ENCODE measurements around the gene IL1RAPL2. TPM values are rescaled to one million over a fixed set of nuclear protein-coding genes. Genes with fewer than 3 reads are reported as not detected.
"Not testable (repeated sequence)": the region's sequence is repeated elsewhere in the genome, so short reads cannot be mapped to it uniquely, and the experiment has no call there.

IL1RAPL2 gene
- total RNA-seq, 1 donor from 2014 or later, result not detected

DNA sequence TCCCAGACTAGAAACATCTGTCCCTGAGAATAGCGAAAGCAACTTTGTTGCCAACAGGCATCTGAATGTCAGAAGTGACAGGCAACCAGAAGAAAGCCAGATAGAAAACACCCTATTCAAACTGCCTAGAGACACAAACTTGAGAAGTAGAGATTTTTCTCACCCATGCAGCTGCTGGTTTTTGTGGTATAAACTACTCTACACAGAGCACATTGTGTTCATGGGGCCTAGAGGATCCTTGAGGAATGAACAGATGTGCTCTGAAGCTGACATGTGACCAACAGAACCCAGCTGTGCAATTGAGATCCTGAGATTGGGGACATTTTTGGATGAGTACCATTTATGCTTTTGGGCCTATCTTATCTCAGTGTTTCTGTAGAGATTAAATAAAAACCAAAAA is 1192.8 kb downstream of the IL1RAPL2 start:
- Histone ChIP-seq H3K9me3 (no peaks in the 10 kb centered on the region), H3K36me3 (no peaks in the 10 kb centered on the region), H3K4me1 (no peaks in the 10 kb centered on the region), H3K27ac (no peak overlapping the region), H3K4me3 (no peak overlapping the region), H3K27me3 (no peaks in the 10 kb centered on the region)
- TF ChIP-seq, protein P1, sequence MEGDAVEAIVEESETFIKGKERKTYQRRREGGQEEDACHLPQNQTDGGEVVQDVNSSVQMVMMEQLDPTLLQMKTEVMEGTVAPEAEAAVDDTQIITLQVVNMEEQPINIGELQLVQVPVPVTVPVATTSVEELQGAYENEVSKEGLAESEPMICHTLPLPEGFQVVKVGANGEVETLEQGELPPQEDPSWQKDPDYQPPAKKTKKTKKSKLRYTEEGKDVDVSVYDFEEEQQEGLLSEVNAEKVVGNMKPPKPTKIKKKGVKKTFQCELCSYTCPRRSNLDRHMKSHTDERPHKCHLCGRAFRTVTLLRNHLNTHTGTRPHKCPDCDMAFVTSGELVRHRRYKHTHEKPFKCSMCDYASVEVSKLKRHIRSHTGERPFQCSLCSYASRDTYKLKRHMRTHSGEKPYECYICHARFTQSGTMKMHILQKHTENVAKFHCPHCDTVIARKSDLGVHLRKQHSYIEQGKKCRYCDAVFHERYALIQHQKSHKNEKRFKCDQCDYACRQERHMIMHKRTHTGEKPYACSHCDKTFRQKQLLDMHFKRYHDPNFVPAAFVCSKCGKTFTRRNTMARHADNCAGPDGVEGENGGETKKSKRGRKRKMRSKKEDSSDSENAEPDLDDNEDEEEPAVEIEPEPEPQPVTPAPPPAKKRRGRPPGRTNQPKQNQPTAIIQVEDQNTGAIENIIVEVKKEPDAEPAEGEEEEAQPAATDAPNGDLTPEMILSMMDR (IDR thresholded peaks at IDR 0.05), result no peak
- intact Hi-C loops (cut with DNase I), result no loop called here
- no peak for DNase-seq (ENCODE audit: low spot score in 2 of 2)

DNA sequence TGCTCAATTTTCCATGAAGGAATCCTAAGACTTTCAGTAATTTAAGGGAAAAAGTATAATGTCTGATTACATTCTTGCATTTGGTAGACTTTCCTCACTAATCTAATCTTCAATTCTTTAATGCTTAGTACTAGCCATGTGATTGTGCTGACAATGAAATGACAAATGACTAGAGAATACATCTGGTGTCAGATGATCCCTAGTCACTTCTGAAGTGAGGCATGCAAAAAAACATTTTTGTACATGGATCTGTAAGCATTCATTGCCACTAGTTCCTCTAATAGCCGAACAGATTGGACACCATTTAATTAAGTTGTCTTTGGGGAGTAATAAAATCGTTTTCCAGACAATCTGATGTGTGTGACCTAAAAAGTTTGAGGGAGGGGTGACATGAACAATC is 1193.6 kb downstream of the IL1RAPL2 start:
- Histone ChIP-seq H3K4me3 (no peak overlapping the region), H3K9me3 (no peaks in the 10 kb centered on the region), H3K36me3 (no peaks in the 10 kb centered on the region), H3K27me3 (no peaks in the 10 kb centered on the region), H3K27ac (no peak overlapping the region), H3K4me1 (no peaks in the 10 kb centered on the region)
- TF ChIP-seq, protein P1 (IDR thresholded peaks at IDR 0.05), result no peak
- intact Hi-C loops (cut with DNase I), result no loop called here
- DNase-seq (ENCODE audit: low spot score in 2 of 2), result no peak

DNA sequence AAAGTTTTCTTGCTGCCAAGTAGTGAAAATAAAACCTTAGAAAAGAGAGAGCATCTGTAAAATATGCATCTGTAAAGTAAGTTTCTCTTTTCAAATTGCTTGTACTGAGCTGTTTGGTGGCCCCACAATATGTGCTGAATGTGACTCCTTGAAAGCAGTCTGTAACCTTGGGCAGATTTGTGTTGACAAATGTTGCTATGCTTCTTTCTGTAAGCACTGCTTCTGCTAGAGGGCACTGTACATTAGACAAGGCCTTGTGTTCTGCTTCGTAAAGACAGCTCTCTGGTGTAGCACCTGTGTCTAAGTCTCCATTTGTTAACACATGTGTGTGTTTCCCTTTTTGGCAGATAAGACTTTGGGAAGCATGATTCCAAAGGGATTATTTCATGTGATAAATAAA is 1199.7 kb downstream of the IL1RAPL2 start:
- TF ChIP-seq, protein P1 (IDR thresholded peaks at IDR 0.05), result no peak
- H3K36me3 ChIP-seq, result no peaks in the 10 kb centered on the region
- intact Hi-C loops (cut with DNase I), result no loop called here
- H3K27me3 ChIP-seq, result no peaks in the 10 kb centered on the region
- H3K4me1 ChIP-seq, result no peaks in the 10 kb centered on the region
- no peak overlapping the region for H3K27ac ChIP-seq
- H3K9me3 ChIP-seq, result no peaks in the 10 kb centered on the region
- H3K4me3 ChIP-seq, result no peak overlapping the region
- no peak for DNase-seq (ENCODE audit: low spot score in 2 of 2)

DNA sequence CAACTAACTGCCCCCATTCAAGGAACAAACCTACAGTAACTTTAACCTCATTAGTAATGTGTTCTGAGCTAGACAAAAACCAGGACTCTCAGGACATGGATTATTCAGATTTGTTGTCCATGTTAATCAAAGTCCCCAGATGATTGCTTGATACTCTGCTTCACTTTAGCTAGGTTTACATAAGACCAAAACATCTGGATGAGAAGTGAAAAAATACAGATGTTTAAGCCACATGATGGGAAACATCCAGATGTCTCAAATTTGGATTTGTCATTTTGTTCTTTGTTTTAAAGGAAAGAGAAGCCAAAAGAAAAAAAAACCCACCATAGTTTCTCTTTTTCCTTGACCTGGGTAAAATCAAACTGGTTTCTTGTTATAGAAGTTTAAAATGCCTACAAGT is 1207.8 kb downstream of the IL1RAPL2 start:
- Histone ChIP-seq H3K36me3 (no peaks in the 10 kb centered on the region), H3K27me3 (no peaks in the 10 kb centered on the region), H3K27ac (no peak overlapping the region), H3K9me3 (no peaks in the 10 kb centered on the region), H3K4me3 (no peak overlapping the region), H3K4me1 (no peaks in the 10 kb centered on the region)
- intact Hi-C loops (cut with DNase I), result no loop called here
- TF ChIP-seq, protein P1 (IDR thresholded peaks at IDR 0.05), result no peak
- DNase-seq (ENCODE audit: low spot score in 2 of 2), result no peak

DNA sequence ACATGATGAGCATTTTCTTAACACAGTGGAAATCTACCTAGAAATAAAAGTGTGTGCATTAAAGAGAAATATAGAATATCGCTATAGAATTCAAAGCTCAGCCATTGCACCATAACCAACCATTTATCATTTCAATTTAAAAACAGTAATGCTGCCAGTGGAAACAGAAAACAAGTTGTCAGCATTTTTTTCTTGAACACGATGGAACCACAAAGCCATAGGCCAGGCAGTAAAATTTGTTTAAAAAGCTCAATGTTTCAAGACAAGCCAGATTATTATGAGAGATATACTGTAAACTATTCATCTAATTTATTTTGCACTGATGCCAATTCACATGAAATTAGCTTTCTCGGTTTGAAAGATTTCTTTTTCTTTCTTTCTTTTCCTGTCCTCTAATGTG is 1209.7 kb downstream of the IL1RAPL2 start:
- TF ChIP-seq, protein P1 (IDR thresholded peaks at IDR 0.05), result no peak
- no peak for DNase-seq (ENCODE audit: low spot score in 2 of 2)
- Histone ChIP-seq H3K27me3 (no peaks in the 10 kb centered on the region), H3K4me3 (no peak overlapping the region), H3K4me1 (no peaks in the 10 kb centered on the region), H3K27ac (no peak overlapping the region), H3K9me3 (no peaks in the 10 kb centered on the region), H3K36me3 (no peaks in the 10 kb centered on the region)
- intact Hi-C loops (cut with DNase I), result no loop called here

DNA sequence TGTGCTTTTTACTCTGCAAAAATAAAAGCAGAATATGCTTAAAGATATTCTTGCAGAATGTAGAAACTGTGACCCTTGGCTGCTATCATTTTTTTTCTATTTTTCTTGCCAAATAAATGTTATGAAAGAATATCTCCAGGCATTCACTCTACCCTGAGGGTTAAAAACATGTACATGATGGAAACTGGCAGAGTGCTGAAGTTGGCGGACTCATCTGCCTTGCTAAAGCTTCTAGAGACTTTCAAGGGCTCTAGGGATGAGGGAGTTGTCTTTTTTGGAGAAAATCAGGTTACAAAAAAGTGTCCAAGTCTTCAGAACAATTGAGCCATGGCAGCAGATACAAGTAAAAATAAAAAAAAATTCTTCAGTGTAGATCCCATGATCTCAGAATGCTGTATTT is 1215.8 kb downstream of the IL1RAPL2 start:
- no peak for DNase-seq (ENCODE audit: low spot score in 2 of 2)
- no peaks in the 10 kb centered on the region for H3K4me1 ChIP-seq
- no peaks in the 10 kb centered on the region for H3K27me3 ChIP-seq
- H3K4me3 ChIP-seq, result no peak overlapping the region
- no peaks in the 10 kb centered on the region for H3K36me3 ChIP-seq
- intact Hi-C loops (cut with DNase I), result no loop called here
- no peaks in the 10 kb centered on the region for H3K9me3 ChIP-seq
- H3K27ac ChIP-seq, result no peak overlapping the region
- TF ChIP-seq, protein P1 (IDR thresholded peaks at IDR 0.05), result no peak

DNA sequence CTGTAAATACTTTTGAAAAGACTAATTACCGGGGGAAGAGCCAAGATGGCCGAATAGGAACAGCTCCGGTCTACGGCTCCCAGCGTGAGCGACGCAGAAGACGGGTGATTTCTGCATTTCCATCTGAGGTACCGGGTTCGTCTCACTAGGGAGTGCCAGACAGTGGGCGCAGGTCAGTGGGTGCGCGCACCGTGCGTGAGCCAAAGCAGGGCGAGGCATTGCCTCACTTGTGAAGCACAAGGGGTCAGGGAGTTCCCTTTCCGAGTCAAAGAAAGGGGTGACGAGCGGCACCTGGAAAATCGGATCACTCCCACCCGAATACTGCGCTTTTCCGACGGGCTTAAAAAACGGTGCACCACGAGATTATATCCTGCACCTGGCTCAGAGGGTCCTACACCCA is 1230.9 kb downstream of the IL1RAPL2 start:
- intact Hi-C loops (cut with DNase I); H3K4me1 ChIP-seq; H3K27ac ChIP-seq; H3K27me3 ChIP-seq; H3K4me3 ChIP-seq; H3K36me3 ChIP-seq; H3K9me3 ChIP-seq; DNase-seq (ENCODE audit: low spot score in 2 of 2): not testable (repeated sequence)
